ENCODE data around the gene CHD3.

The CHD3 gene

GRCh38 chr17:7885367-7886226 is 3.0 kb upstream of the CHD3 start:
- Histone ChIP-seq H3K4me1 (ENCODE audit: insufficient read depth, insufficient read length) (peaks cover 5% of the 10 kb centered on the region), H3K9ac (ENCODE audit: insufficient read length, low read depth) (peak overlapping the region; percentile 79), H3K9me3 (ENCODE audit: insufficient read depth, low read length) (no peaks in the 10 kb centered on the region), H3K27me3 (ENCODE audit: insufficient read depth, insufficient read length) (no peaks in the 10 kb centered on the region), H3K4me3 (ENCODE audit: insufficient read length, low read depth) (peak overlapping the region; percentile 67), H3K36me3 (ENCODE audit: insufficient read depth, insufficient read length, low read length) (peaks cover 18% of the 10 kb centered on the region)
- no peak for DNase-seq (ENCODE audit: low read depth, low spot score)
- no peak for TF ChIP-seq YY1 (IDR thresholded peaks at IDR 0.05; ENCODE audit: insufficient read depth, insufficient read length)
- no peak for TF ChIP-seq SUZ12 (IDR thresholded peaks at IDR 0.05; ENCODE audit: extremely low read depth, insufficient read depth, insufficient read length)
- TF ChIP-seq ZNF274 (IDR thresholded peaks at IDR 0.05; ENCODE audit: low read depth, low read length) = no peak

GRCh38 chr17:7886227-7887037 is 2.2 kb upstream of the CHD3 start:
- Histone ChIP-seq H3K9ac (ENCODE audit: insufficient read length, low read depth) (peak overlapping the region; percentile 79), H3K4me1 (ENCODE audit: insufficient read depth, insufficient read length) (peaks cover 5% of the 10 kb centered on the region), H3K9me3 (ENCODE audit: insufficient read depth, low read length) (no peaks in the 10 kb centered on the region), H3K4me3 (ENCODE audit: insufficient read length, low read depth) (peak overlapping the region; percentile 67), H3K36me3 (ENCODE audit: insufficient read depth, insufficient read length, low read length) (peaks cover 19% of the 10 kb centered on the region), H3K27me3 (ENCODE audit: insufficient read depth, insufficient read length) (no peaks in the 10 kb centered on the region)
- DNase-seq (ENCODE audit: low read depth, low spot score) = no peak
- TF ChIP-seq SUZ12 (IDR thresholded peaks at IDR 0.05; ENCODE audit: extremely low read depth, insufficient read depth, insufficient read length) (no peak), YY1 (IDR thresholded peaks at IDR 0.05; ENCODE audit: insufficient read depth, insufficient read length) (no peak), ZNF274 (IDR thresholded peaks at IDR 0.05; ENCODE audit: low read depth, low read length) (no peak)

GRCh38 chr17:7887038-7887481 is 1.5 kb upstream of the CHD3 start:
- peak overlapping the region; percentile 50 for H3K9ac ChIP-seq (ENCODE audit: insufficient read length, low read depth)
- H3K4me1 ChIP-seq (ENCODE audit: insufficient read depth, insufficient read length) = peaks cover 5% of the 10 kb centered on the region
- no peak for DNase-seq (ENCODE audit: low read depth, low spot score)
- H3K36me3 ChIP-seq (ENCODE audit: insufficient read depth, insufficient read length, low read length) = peaks cover 22% of the 10 kb centered on the region
- TF ChIP-seq SUZ12 (IDR thresholded peaks at IDR 0.05; ENCODE audit: extremely low read depth, insufficient read depth, insufficient read length) (no peak), ZNF274 (IDR thresholded peaks at IDR 0.05; ENCODE audit: low read depth, low read length) (no peak), YY1 (IDR thresholded peaks at IDR 0.05; ENCODE audit: insufficient read depth, insufficient read length) (no peak)
- no peaks in the 10 kb centered on the region for H3K27me3 ChIP-seq (ENCODE audit: insufficient read depth, insufficient read length)
- no peaks in the 10 kb centered on the region for H3K9me3 ChIP-seq (ENCODE audit: insufficient read depth, low read length)
- H3K4me3 ChIP-seq (ENCODE audit: insufficient read length, low read depth) = peak overlapping the region; percentile 67

GRCh38 chr17:7887482-7888183 is 956 bp upstream of the CHD3 start:
- Histone ChIP-seq H3K27me3 (ENCODE audit: insufficient read depth, insufficient read length) (no peaks in the 10 kb centered on the region), H3K9me3 (ENCODE audit: insufficient read depth, low read length) (no peaks in the 10 kb centered on the region), H3K4me3 (ENCODE audit: insufficient read length, low read depth) (peak overlapping the region; percentile 35), H3K36me3 (ENCODE audit: insufficient read depth, insufficient read length, low read length) (peaks cover 22% of the 10 kb centered on the region), H3K9ac (ENCODE audit: insufficient read length, low read depth) (peak overlapping the region; percentile 79), H3K4me1 (ENCODE audit: insufficient read depth, insufficient read length) (peaks cover 5% of the 10 kb centered on the region)
- DNase-seq (ENCODE audit: low read depth, low spot score) = no peak
- TF ChIP-seq SUZ12 (IDR thresholded peaks at IDR 0.05; ENCODE audit: extremely low read depth, insufficient read depth, insufficient read length) (no peak), ZNF274 (IDR thresholded peaks at IDR 0.05; ENCODE audit: low read depth, low read length) (no peak), YY1 (IDR thresholded peaks at IDR 0.05; ENCODE audit: insufficient read depth, insufficient read length) (no peak)

GRCh38 chr17:7889166-7889955 is 772 bp downstream of the CHD3 start:
- no peaks in the 10 kb centered on the region for H3K27me3 ChIP-seq (ENCODE audit: insufficient read depth, insufficient read length)
- no peaks in the 10 kb centered on the region for H3K9me3 ChIP-seq (ENCODE audit: insufficient read depth, low read length)
- H3K36me3 ChIP-seq (ENCODE audit: insufficient read depth, insufficient read length, low read length) = peaks cover 29% of the 10 kb centered on the region
- peaks cover 5% of the 10 kb centered on the region for H3K4me1 ChIP-seq (ENCODE audit: insufficient read depth, insufficient read length)
- no peak overlapping the region for H3K9ac ChIP-seq (ENCODE audit: insufficient read length, low read depth)
- no peak for DNase-seq (ENCODE audit: low read depth, low spot score)
- H3K4me3 ChIP-seq (ENCODE audit: insufficient read length, low read depth) = no peak overlapping the region
- TF ChIP-seq YY1 (IDR thresholded peaks at IDR 0.05; ENCODE audit: insufficient read depth, insufficient read length) (no peak), ZNF274 (IDR thresholded peaks at IDR 0.05; ENCODE audit: low read depth, low read length) (no peak), SUZ12 (IDR thresholded peaks at IDR 0.05; ENCODE audit: extremely low read depth, insufficient read depth, insufficient read length) (no peak)

- TF ChIP-seq SUZ12 (IDR thresholded peaks at IDR 0.05; ENCODE audit: extremely low read depth, insufficient read depth, insufficient read length) = no peak
- TF ChIP-seq YY1 (IDR thresholded peaks at IDR 0.05; ENCODE audit: insufficient read depth, insufficient read length) = no peak
- no peak for TF ChIP-seq ZNF274 (IDR thresholded peaks at IDR 0.05; ENCODE audit: low read depth, low read length)
Measured at GRCh38 chr17:7893187-7893880, 4.7 kb downstream of the CHD3 start.

More at GRCh38 chr17:7893187-7893880, 4.7 kb downstream of the CHD3 start:
- peaks cover 3% of the 10 kb centered on the region for H3K4me1 ChIP-seq (ENCODE audit: insufficient read depth, insufficient read length)
- no peak overlapping the region for H3K4me3 ChIP-seq (ENCODE audit: insufficient read length, low read depth)
- H3K27me3 ChIP-seq (ENCODE audit: insufficient read depth, insufficient read length) = no peaks in the 10 kb centered on the region
- H3K36me3 ChIP-seq (ENCODE audit: insufficient read depth, insufficient read length, low read length) = peaks cover 55% of the 10 kb centered on the region
- no peaks in the 10 kb centered on the region for H3K9me3 ChIP-seq (ENCODE audit: insufficient read depth, low read length)
- DNase-seq (ENCODE audit: low read depth, low spot score) = no peak
- no peak overlapping the region for H3K9ac ChIP-seq (ENCODE audit: insufficient read length, low read depth)

Data from NT2/D1 (cell line).